Erythroblast (primary cell): ENCODE measurements around the gene ABCA7.

Source experiments
- DNase-seq, 2 experiments: peaks; one replicate each; lab custom pipeline; 2025; lab: John Stamatoyannopoulos, UW
- GATA1 ChIP-seq: IDR thresholded peaks from 2 replicates; pipeline ENCODE4 v1.6.1; 2011; ENCODE audit warnings: low read depth, mild to moderate bottlenecking, control low read depth, low read length, moderate library complexity
- POLR2A ChIP-seq: IDR thresholded peaks from 2 replicates; pipeline ENCODE4 v1.6.1; 2011; ENCODE audit warnings: mild to moderate bottlenecking, low read length

The ABCA7 gene

GRCh38 chr19:1046836-1047695 is 7.2 kb downstream of the ABCA7 start:
- no peak for TF ChIP-seq POLR2A
- TF ChIP-seq GATA1, result no peak
- no peak for DNase-seq

- DNase-seq, result no peak
- TF ChIP-seq POLR2A (no peak), GATA1 (no peak)
Measured at GRCh38 chr19:1047696-1048147, 7.8 kb downstream of the ABCA7 start.

DNA sequence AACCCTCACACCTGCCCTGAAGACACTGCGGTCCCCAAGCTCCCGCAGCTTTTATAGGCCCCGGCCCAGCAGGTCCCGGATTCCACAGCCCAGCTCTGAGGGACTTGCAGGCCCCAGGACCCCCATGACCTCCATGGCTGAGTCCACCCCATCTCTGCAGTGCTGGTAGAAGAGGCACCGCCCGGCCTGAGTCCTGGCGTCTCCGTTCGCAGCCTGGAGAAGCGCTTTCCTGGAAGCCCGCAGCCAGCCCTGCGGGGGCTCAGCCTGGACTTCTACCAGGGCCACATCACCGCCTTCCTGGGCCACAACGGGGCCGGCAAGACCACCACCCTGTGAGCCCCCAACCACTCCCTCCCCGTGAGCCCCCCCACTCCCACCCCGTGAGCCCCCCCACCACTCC is 9.2 kb downstream of the ABCA7 start:
- TF ChIP-seq POLR2A (no peak), GATA1 (no peak)
- no peak for DNase-seq

GRCh38 chr19:1049800-1050199 is 9.9 kb downstream of the ABCA7 start:
- no peak for DNase-seq
- TF ChIP-seq POLR2A (no peak), GATA1 (no peak)

GRCh38 chr19:1050989-1051788 is 11.3 kb downstream of the ABCA7 start:
- TF ChIP-seq POLR2A (no peak), GATA1 (no peak)
- DNase-seq, result no peak

DNA sequence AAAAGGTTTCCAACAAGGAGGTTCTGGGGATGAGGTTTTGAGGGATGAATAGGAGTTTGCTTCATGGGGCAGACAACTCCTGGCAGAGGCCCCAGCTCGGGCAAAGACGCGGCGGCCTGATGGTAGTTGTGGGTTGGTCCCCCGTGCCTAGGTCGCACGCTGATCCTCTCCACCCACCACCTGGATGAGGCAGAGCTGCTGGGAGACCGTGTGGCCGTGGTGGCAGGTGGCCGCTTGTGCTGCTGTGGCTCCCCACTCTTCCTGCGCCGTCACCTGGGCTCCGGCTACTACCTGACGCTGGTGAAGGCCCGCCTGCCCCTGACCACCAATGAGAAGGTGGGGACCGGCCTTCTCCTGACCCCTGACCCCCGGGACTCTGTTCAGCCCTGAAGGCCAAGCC is 11.9 kb downstream of the ABCA7 start:
- TF ChIP-seq GATA1 (no peak), POLR2A (no peak)
- no peak for DNase-seq

GRCh38 chr19:1052349-1052975 is 12.6 kb downstream of the ABCA7 start:
- TF ChIP-seq POLR2A, result no peak
- TF ChIP-seq GATA1, result no peak
- DNase-seq, result no peak

DNA sequence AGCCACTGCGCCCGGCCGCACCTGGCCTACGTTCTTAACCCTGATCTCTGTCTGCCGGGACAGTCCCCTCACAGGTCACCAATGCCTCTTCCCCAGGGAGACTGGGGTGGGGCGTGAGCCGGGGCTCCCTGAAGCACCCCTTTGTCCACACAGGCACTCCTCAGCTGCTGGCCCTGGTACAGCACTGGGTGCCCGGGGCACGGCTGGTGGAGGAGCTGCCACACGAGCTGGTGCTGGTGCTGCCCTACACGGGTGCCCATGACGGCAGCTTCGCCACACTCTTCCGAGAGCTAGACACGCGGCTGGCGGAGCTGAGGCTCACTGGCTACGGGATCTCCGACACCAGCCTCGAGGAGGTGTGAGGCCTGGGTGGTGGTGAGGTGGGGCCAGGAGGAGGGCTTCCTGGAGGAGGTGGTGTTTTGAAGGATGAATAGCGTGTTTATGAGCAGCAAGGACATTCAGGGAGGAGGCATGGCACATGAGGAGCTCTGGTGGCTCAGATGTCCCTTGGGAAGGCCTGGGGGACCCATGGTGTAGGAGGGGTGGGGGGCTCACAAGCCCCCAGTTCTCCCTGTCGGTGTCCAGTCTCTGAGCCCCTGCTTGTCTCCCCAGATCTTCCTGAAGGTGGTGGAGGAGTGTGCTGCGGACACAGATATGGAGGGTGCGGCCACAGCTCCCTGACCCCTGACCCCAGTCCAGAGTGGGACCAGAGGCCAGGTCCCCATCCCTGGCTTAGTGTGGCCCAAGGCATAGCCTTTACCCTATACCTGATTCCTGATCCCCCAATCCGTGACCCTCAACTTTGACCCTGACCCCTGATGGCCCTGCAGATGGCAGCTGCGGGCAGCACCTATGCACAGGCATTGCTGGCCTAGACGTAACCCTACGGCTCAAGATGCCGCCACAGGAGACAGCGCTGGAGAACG is 13.5 kb downstream of the ABCA7 start:
- DNase-seq, result no peak
- TF ChIP-seq POLR2A (no peak), GATA1 (no peak)

DNA sequence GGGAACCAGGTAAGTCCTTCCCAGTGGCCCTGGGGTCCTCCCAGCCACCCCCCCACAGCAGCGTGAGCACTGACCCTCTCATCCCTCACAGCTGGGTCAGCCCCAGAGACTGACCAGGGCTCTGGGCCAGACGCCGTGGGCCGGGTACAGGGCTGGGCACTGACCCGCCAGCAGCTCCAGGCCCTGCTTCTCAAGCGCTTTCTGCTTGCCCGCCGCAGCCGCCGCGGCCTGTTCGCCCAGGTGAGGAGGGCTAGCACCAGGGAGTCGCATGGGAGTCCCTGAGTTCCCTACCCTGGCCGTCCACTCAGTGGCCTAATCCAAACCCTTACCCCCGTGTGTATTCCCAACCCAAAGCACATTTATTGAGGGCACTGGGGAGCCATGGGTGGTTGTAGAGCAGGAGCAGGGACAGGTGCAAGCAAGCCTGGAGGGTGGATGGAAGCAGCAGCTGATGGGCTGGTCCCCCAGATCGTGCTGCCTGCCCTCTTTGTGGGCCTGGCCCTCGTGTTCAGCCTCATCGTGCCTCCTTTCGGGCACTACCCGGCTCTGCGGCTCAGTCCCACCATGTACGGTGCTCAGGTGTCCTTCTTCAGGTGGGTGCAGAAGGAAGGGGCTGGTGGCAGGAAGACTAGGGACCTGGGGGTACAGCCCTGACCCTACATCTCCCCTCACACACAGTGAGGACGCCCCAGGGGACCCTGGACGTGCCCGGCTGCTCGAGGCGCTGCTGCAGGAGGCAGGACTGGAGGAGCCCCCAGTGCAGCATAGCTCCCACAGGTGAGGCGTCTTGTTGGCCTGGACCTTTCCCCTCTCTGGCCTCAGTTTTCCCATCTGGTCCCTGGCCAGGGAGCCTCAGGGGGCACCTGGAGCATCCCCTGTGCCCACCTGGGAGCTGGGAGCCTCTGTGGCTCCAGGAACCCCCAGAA is 14.5 kb downstream of the ABCA7 start:
- TF ChIP-seq POLR2A, result no peak
- no peak for TF ChIP-seq GATA1
- no peak for DNase-seq

DNA sequence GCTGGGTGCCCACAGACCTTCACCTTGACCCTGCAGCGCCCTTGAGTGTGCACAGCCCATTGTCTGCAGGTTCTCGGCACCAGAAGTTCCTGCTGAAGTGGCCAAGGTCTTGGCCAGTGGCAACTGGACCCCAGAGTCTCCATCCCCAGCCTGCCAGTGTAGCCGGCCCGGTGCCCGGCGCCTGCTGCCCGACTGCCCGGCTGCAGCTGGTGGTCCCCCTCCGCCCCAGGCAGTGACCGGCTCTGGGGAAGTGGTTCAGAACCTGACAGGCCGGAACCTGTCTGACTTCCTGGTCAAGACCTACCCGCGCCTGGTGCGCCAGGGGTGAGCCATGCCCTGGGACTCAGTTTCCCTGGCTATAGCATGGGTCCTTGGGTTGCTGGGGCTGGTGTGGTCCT is 15.1 kb downstream of the ABCA7 start:
- DNase-seq, result no peak
- TF ChIP-seq GATA1 (no peak), POLR2A (no peak)

- TF ChIP-seq GATA1 (no peak), POLR2A (no peak)
- no peak for DNase-seq
Measured at GRCh38 chr19:1055886-1056620, 16.1 kb downstream of the ABCA7 start.
